ENCODE data around the gene ILDR2. TPM values are rescaled to one million over a fixed set of nuclear protein-coding genes. Genes with fewer than 3 reads are reported as not detected.

Gene ILDR2
- total RNA-seq, 1 donor from 2014 or later = 1.6 TPM

- TF ChIP-seq CTCF (IDR thresholded peaks at IDR 0.05) = no peak
- H3K9me3 ChIP-seq = peaks cover 5% of the 10 kb centered on the region
- intact Hi-C loops (cut with DNase I) = no loop called here
- no peak for ATAC-seq
- no peak for DNase-seq
- no peak overlapping the region for H3K4me3 ChIP-seq
- no peaks in the 10 kb centered on the region for H3K36me3 ChIP-seq
- H3K27ac ChIP-seq = no peak overlapping the region
- H3K4me1 ChIP-seq = no peaks in the 10 kb centered on the region
- H3K27me3 ChIP-seq (ENCODE audit: low read depth) = no peaks in the 10 kb centered on the region
Observed at GRCh38 chr1:166999500-167000055, 24.2 kb upstream of the ILDR2 start.

GRCh38 chr1:166999075-166999474 lies 23.7 kb upstream of the ILDR2 start:
- H3K27ac ChIP-seq = no peak overlapping the region
- DNase-seq (no peak), ATAC-seq (no peak)
- intact Hi-C loops (cut with DNase I) = no loop called here
- no peaks in the 10 kb centered on the region for H3K4me1 ChIP-seq
- no peaks in the 10 kb centered on the region for H3K27me3 ChIP-seq (ENCODE audit: low read depth)
- no peaks in the 10 kb centered on the region for H3K36me3 ChIP-seq
- H3K4me3 ChIP-seq = no peak overlapping the region
- H3K9me3 ChIP-seq = peaks cover 5% of the 10 kb centered on the region
- no peak for TF ChIP-seq CTCF (IDR thresholded peaks at IDR 0.05)

- Histone ChIP-seq H3K36me3 (no peaks in the 10 kb centered on the region), H3K4me3 (no peak within 1 kb of the TSS), H3K27ac (no peak within 1 kb of the TSS), H3K4me1 (no peaks in the 10 kb centered on the region), H3K9me3 (no peaks in the 10 kb centered on the region), H3K27me3 (ENCODE audit: low read depth) (no peaks in the 10 kb centered on the region)
- no peak for DNase-seq
- no peak for TF ChIP-seq CTCF (IDR thresholded peaks at IDR 0.05)
- ATAC-seq = no peak
- intact Hi-C loops (cut with DNase I) = no loop called here
Observed at GRCh38 chr1:166988974-166989515, 13.7 kb upstream of the ILDR2 start, which contains the start of gene MAEL. Gene MAEL, plus strand, starts transcription at chr1:166989280. Its CDS starts 73 bp downstream, at chr1:166989353.

- no peaks in the 10 kb centered on the region for H3K9me3 ChIP-seq
- H3K27ac ChIP-seq = no peak overlapping the region
- ATAC-seq (no peak), DNase-seq (no peak)
- H3K36me3 ChIP-seq = no peaks in the 10 kb centered on the region
- no peaks in the 10 kb centered on the region for H3K27me3 ChIP-seq (ENCODE audit: low read depth)
- H3K4me1 ChIP-seq = no peaks in the 10 kb centered on the region
- intact Hi-C loops (cut with DNase I) = no loop called here
- no peak for TF ChIP-seq CTCF (IDR thresholded peaks at IDR 0.05)
- H3K4me3 ChIP-seq = no peak overlapping the region
Observed at GRCh38 chr1:166981589-166981988, 6.2 kb upstream of the ILDR2 start.

- Histone ChIP-seq H3K4me1 (no peaks in the 10 kb centered on the region), H3K4me3 (no peak overlapping the region), H3K27me3 (ENCODE audit: low read depth) (no peaks in the 10 kb centered on the region), H3K36me3 (no peaks in the 10 kb centered on the region), H3K27ac (no peak overlapping the region), H3K9me3 (no peaks in the 10 kb centered on the region)
- intact Hi-C loops (cut with DNase I) = no loop called here
- DNase-seq = no peak
- TF ChIP-seq CTCF (IDR thresholded peaks at IDR 0.05) = no peak
- ATAC-seq = no peak
Observed at GRCh38 chr1:166980818-166981217, 5.5 kb upstream of the ILDR2 start.

All from lower lobe of right lung (tissue), 2 donors.